K562 (cell line): Measurements from ENCODE around the gene PGM5. TPM values are rescaled to one million over a fixed set of nuclear protein-coding genes. Genes with fewer than 3 reads are reported as not detected.

Source experiments
- ATAC-seq: fragments of 200-7000 bp; cut with Tn5 transposase; 3 replicates; pipeline ENCODE4 v1.9.1; 2020; ENCODE audit warnings: moderate library complexity
- BruUV-seq: library from RNA; stranded (reverse); fragments of 400-500 nt; replicated peaks from 2 replicates; lab custom pipeline; 2021; lab: Mats Ljungman, UMichigan
- CTCF ChIA-PET: fragments of 300-600 bp; formaldehyde crosslinking; extraction: SDS; loops from one replicate; lab custom pipeline; 2021; ENCODE audit warnings: low intra/inter-chr PET ratio; lab: Yijun Ruan, JAX
- POLR2A ChIA-PET: fragments of 300-600, 350-650 bp; sonication (Branson Sonifier 250); formaldehyde crosslinking; extraction: SDS; loops from one replicate; lab custom pipeline; 2021; ENCODE audit warnings: antibody characterized with exemption, inconsistent platforms; lab: Yijun Ruan, JAX
- DNase-seq, 4 experiments: peaks; one replicate each; pipeline versions ENCODE4 v3.0.0 to v3.0.0-alpha.2; 2011 to 2018; ENCODE audit warnings: low spot score in 3 of 4, mixed read lengths in 3 of 4; ENCODE audit errors: extremely low read depth in 1 of 4
- FAIRE-seq: peaks from 2 replicates; lab custom pipeline; 2011; peaks lifted over from hg19 to GRCh38; lab: Jason Lieb, UNC
- H2AFZ ChIP-seq: 2 replicates; pipeline ENCODE4 v1.6.0; 2011; ENCODE audit warnings: low read depth, low read length, control low read depth, inconsistent platforms
- H3K27ac ChIP-seq: fragments of 200-600 bp; 3 replicates; pipeline ENCODE4 v1.8.0; 2011; ENCODE audit warnings: low read depth, mild to moderate bottlenecking, control low read depth, inconsistent platforms, low read length, moderate library complexity, mixed read lengths; ENCODE audit errors: extremely low read depth
- H3K27me3 ChIP-seq, 2 experiments: fragments of 300-600 bp in 1 of 2; 2 replicates in 1 of 2; 3 replicates in 1 of 2; pipeline versions ENCODE4 v1.6.0 to v1.8.0; 2011; ENCODE audit warnings: inconsistent platforms in 2 of 2, low read length in 2 of 2, mild to moderate bottlenecking in 1 of 2, mixed read lengths in 1 of 2, moderate library complexity in 1 of 2; ENCODE audit not compliant: control insufficient read depth in 2 of 2, insufficient read depth in 2 of 2
- H3K36me3 ChIP-seq: fragments of 300-600 bp; 3 replicates; pipeline ENCODE4 v1.8.0; 2011; ENCODE audit warnings: mild to moderate bottlenecking, low read length, inconsistent platforms; ENCODE audit not compliant: control insufficient read depth, insufficient read depth
- H3K4me1 ChIP-seq, 2 experiments: fragments of 200-600 bp in 1 of 2; replicated peaks in 1 of 2; 2 replicates in 1 of 2; 3 replicates in 1 of 2; pipeline versions ENCODE4 v1.5.1 to v1.8.0; 2011; ENCODE audit warnings: inconsistent platforms in 2 of 2, low read length in 2 of 2, mild to moderate bottlenecking in 1 of 2, mixed read lengths in 1 of 2, moderate library complexity in 1 of 2; ENCODE audit not compliant: control insufficient read depth in 2 of 2, insufficient read depth in 2 of 2
- H3K4me2 ChIP-seq: 2 replicates; pipeline ENCODE4 v1.6.1; 2011; ENCODE audit warnings: low read length, control low read depth, inconsistent platforms, mixed read lengths; ENCODE audit not compliant: insufficient read depth
- H3K4me3 ChIP-seq: fragments of 200-600 bp; sonication (generic), shearing (Covaris generic); 2 replicates; pipeline ENCODE4 v1.5.1; 2016; ENCODE audit warnings: control low read depth, inconsistent platforms
- H3K79me2 ChIP-seq: fragments of 200-600 bp; 3 replicates; pipeline ENCODE4 v1.8.0; 2011; ENCODE audit warnings: low read length, inconsistent platforms; ENCODE audit not compliant: control insufficient read depth, insufficient read depth
- H3K9ac ChIP-seq, 2 experiments: 2 replicates each; pipeline versions ENCODE4 v1.6.0 to v1.6.1; 2011; ENCODE audit warnings: low read depth in 2 of 2, low read length in 2 of 2, control low read depth in 1 of 2, inconsistent platforms in 1 of 2, mild to moderate bottlenecking in 1 of 2, mixed read lengths in 1 of 2; ENCODE audit not compliant: insufficient read depth in 1 of 2
- H3K9me1 ChIP-seq: one replicate; pipeline ENCODE4 v1.6.0; 2011; ENCODE audit warnings: inconsistent platforms, mild to moderate bottlenecking, low read length, moderate library complexity; ENCODE audit not compliant: control insufficient read depth, insufficient read depth
- H3K9me3 ChIP-seq: replicated peaks from 2 replicates; pipeline ENCODE4 v1.5.1; 2011; ENCODE audit warnings: low read depth, low read length, inconsistent platforms; ENCODE audit not compliant: control insufficient read depth, insufficient read depth
- H4K20me1 ChIP-seq: replicated peaks from 2 replicates; pipeline ENCODE4 v1.6.1; 2011; ENCODE audit warnings: low read length, inconsistent platforms, mixed read lengths; ENCODE audit not compliant: control insufficient read depth, insufficient read depth
- BRF2 ChIP-seq: IDR thresholded peaks from 3 replicates; pipeline ENCODE4 v1.6.1; 2011; ENCODE audit warnings: borderline replicate concordance, mild to moderate bottlenecking; ENCODE audit not compliant: insufficient read length, insufficient read depth
- CC2D1A ChIP-seq: fragments of 450-650 bp; IDR thresholded peaks from 2 replicates; pipeline ENCODE4 v1.6.1; 2017; ENCODE audit warnings: mild to moderate bottlenecking
- CREM ChIP-seq: IDR thresholded peaks from 2 replicates; pipeline ENCODE4 v1.6.1; 2014; ENCODE audit warnings: antibody characterized with exemption, low read depth
- E4F1 ChIP-seq: fragments of 250-450 bp; sonication (Bioruptor Pico); IDR thresholded peaks from 2 replicates; pipeline ENCODE4 v1.5.0; 2021; ENCODE audit warnings: mild to moderate bottlenecking, borderline replicate concordance
- HCFC1 ChIP-seq: IDR thresholded peaks from 2 replicates; pipeline ENCODE4 v1.6.1; 2012; ENCODE audit warnings: low read depth, low read length, improper control_type of control experiment
- MCM5 ChIP-seq: fragments of 450-650 bp; IDR thresholded peaks from 2 replicates; pipeline ENCODE4 v1.6.1; 2016; ENCODE audit warnings: low read depth
- MEF2A ChIP-seq: IDR thresholded peaks from 2 replicates; pipeline ENCODE4 v1.6.1; 2011; ENCODE audit warnings: low read depth, mild to moderate bottlenecking, low read length, moderate library complexity; ENCODE audit not compliant: control insufficient read depth
- MXD1 ChIP-seq: fragments of 250-450 bp; sonication (Bioruptor Pico); IDR thresholded peaks from 2 replicates; pipeline ENCODE4 v1.8.0; 2021; ENCODE audit warnings: borderline replicate concordance, mild to moderate bottlenecking, moderate library complexity; ENCODE audit not compliant: poor library complexity, severe bottlenecking
- NFATC3 ChIP-seq: fragments of 450-650 bp; IDR thresholded peaks from 2 replicates; pipeline ENCODE4 v1.6.1; 2017; ENCODE audit warnings: mild to moderate bottlenecking
- TARDBP ChIP-seq: fragments of 450-650 bp; IDR thresholded peaks from 2 replicates; pipeline ENCODE4 v1.6.1; 2016
- ZKSCAN3 ChIP-seq: fragments of 250-450 bp; sonication (Bioruptor Pico); IDR thresholded peaks from 2 replicates; pipeline ENCODE4 v1.4.0; 2020
- ZNF561 ChIP-seq: fragments of 450-650 bp; formaldehyde crosslinking; conservative IDR thresholded peaks from 2 replicates; pipeline ENCODE4 v1.4.0; 2020; ENCODE audit warnings: mild to moderate bottlenecking, moderate library complexity
- ZSCAN32 ChIP-seq: fragments of 450-650 bp; formaldehyde crosslinking; IDR thresholded peaks from 2 replicates; pipeline ENCODE4 v1.4.0; 2020; ENCODE audit warnings: mild to moderate bottlenecking, moderate library complexity
- WGBS: fragments of 100-300 bp; shearing (Covaris generic); methylation state at CpG from one replicate; pipeline ENCODE4 v1.1.6; 2016; ENCODE audit warnings: low coverage, mixed read lengths; ENCODE audit not compliant: insufficient coverage; ENCODE audit errors: missing lambda C conversion rate; 5-methylcytosine and 5-hydroxymethylcytosine counted together
- in situ Hi-C: fragments of 300-500 bp; cut with MboI; formaldehyde crosslinking; loops from 4 replicates; pipeline ENCODE4 v1.15.0; 2018; ENCODE audit warnings: inconsistent platforms, mixed read lengths
- intact Hi-C: fragments of 100-400 bp; cut with micrococcal nuclease; formaldehyde crosslinking; loops from 2 replicates; pipeline ENCODE4 v1.14.2; 2022
- polyA plus RNA-seq, 8 experiments: library from polyadenylated mRNA; depleted of rRNA in 4 of 8; stranded (reverse) in 5 of 8; unstranded in 3 of 8; fragments of >200 nt; fragmentation: Nextera tagmentation in 2 of 8; fragmentation: Illumina TruSeq in 1 of 8; extraction: Ambion mirVana in 2 of 8; extraction: Trizol in 1 of 8; gene quantifications; 2 replicates each; pipeline versions ENCODE4 v1.2.1 to v1.2.3, GENCODE V29; 2011 to 2014; ENCODE audit warnings: inconsistent platforms in 1 of 8, missing spikeins in 1 of 8
- total RNA-seq, 7 experiments: library from RNA; depleted of rRNA in 6 of 7; stranded (reverse); fragments of >200 nt in 6 of 7; fragmentation: Illumina TruSeq in 2 of 7; extraction: Trizol in 2 of 7; gene quantifications; 2 replicates each; pipeline versions ENCODE4 v1.2.1 to v1.2.3, GENCODE V29; 2011 to 2021; ENCODE audit warnings: low replicate concordance in 1 of 7

Gene PGM5
- total and polyA plus RNA-seq, 9 of the 15 experiments (the other 6 are each of a cell fraction or from before 2014, with no cell fraction given), result 0.03 to 0.24 (median 0.15) TPM; not detected in 1

GRCh38 chr9:68458918-68459317 is 102.5 kb downstream of the PGM5 start:
- CTCF ChIA-PET, result no interaction called here
- no peak for ATAC-seq
- no peaks in the 10 kb centered on the region for H3K4me1 ChIP-seq
- H3K79me2 ChIP-seq, result no peaks in the 10 kb centered on the region
- no peaks in the 10 kb centered on the region for H3K9me1 ChIP-seq
- FAIRE-seq, result no peak
- no peak overlapping the region for H3K4me2 ChIP-seq
- H3K36me3 ChIP-seq, result no peaks in the 10 kb centered on the region
- H3K27ac ChIP-seq, result no peak overlapping the region
- H3K9ac ChIP-seq, result no peak overlapping the region
- intact Hi-C loops, result no loop called here
- POLR2A ChIA-PET, result no interaction called here
- no peak for TF ChIP-seq ZNF561
- no peak overlapping the region for H2AFZ ChIP-seq
- in situ Hi-C loops, result no loop called here
- no peaks in the 10 kb centered on the region for H3K9me3 ChIP-seq
- WGBS, result 8% methylated on average over 1 of the region's 1 CpG
- DNase-seq, result no peak
- no peak overlapping the region for H3K4me3 ChIP-seq
- H3K27me3 ChIP-seq, result peaks cover 0 to 6% of the 10 kb centered on the region in 2 experiments; a peak in 2 of 5 replicates
- no peaks in the 10 kb centered on the region for H4K20me1 ChIP-seq
- no TSS peak for BruUV-seq

GRCh38 chr9:68462105-68462775 is 105.8 kb downstream of the PGM5 start:
- Histone ChIP-seq H4K20me1 (no peaks in the 10 kb centered on the region), H3K36me3 (no peaks in the 10 kb centered on the region), H3K27ac (no peak overlapping the region), H3K79me2 (no peaks in the 10 kb centered on the region), H2AFZ (no peak overlapping the region), H3K27me3 (no peaks in the 10 kb centered on the region; a peak in 1 of 5 replicates), H3K4me3 (no peak overlapping the region), H3K4me2 (no peak overlapping the region), H3K9me3 (no peaks in the 10 kb centered on the region), H3K9ac (no peak overlapping the region), H3K9me1 (no peaks in the 10 kb centered on the region), H3K4me1 (no peaks in the 10 kb centered on the region)
- in situ Hi-C loops (no loop called here), intact Hi-C loops (loop anchor here (10.0 kb wide), 1 partner anchor 47 kb away; no protein-coding TSS in a partner anchor)
- no peak for ATAC-seq
- CTCF ChIA-PET, result no interaction called here
- no peak for FAIRE-seq
- no peak for DNase-seq
- POLR2A ChIA-PET, result no interaction called here
- no TSS peak for BruUV-seq
- 0% methylated on average over 6 of the region's 7 CpGs for WGBS
- TF ChIP-seq E4F1 (CRISPR knock-in tag), result no peak
- TF ChIP-seq NFATC3, result no peak
- no peak for TF ChIP-seq ZSCAN32 (CRISPR knock-in tag)
- TF ChIP-seq CC2D1A, result no peak
- no peak for TF ChIP-seq TARDBP
- no peak for TF ChIP-seq CREM
- no peak for TF ChIP-seq ZKSCAN3
- no peak for TF ChIP-seq BRF2
- TF ChIP-seq MEF2A, result no peak
- TF ChIP-seq MCM5, result no peak
- no peak for TF ChIP-seq HCFC1
- TF ChIP-seq MXD1 (CRISPR knock-in tag), result no peak
